Measurements from ENCODE around the gene GLRA3.

- TF ChIP-seq EZH2 (IDR thresholded peaks at IDR 0.05; ENCODE audit: borderline replicate concordance, insufficient read depth, low read length, poor library complexity, severe bottlenecking) (no peak), EP300 (conservative IDR thresholded peaks at IDR 0.05; ENCODE audit: poor library complexity, severe bottlenecking) (no peak), CTCF (IDR thresholded peaks at IDR 0.05; ENCODE audit: poor library complexity, severe bottlenecking) (no peak), SMC3 (conservative IDR thresholded peaks at IDR 0.05; ENCODE audit: poor library complexity) (no peak), RAD21 (conservative IDR thresholded peaks at IDR 0.05) (no peak), TAF1 (IDR thresholded peaks at IDR 0.05; ENCODE audit: low read depth) (no peak)
Measured at GRCh38 chr4:174658246-174658645, 170.8 kb downstream of the GLRA3 start.
